ENCODE measurements around the gene CHFR. TPM values are rescaled to one million over a fixed set of nuclear protein-coding genes. Genes with fewer than 3 reads are reported as not detected.

Gene CHFR
- total RNA-seq, 1 donor from 2014 or later = 7.9 TPM

DNA sequence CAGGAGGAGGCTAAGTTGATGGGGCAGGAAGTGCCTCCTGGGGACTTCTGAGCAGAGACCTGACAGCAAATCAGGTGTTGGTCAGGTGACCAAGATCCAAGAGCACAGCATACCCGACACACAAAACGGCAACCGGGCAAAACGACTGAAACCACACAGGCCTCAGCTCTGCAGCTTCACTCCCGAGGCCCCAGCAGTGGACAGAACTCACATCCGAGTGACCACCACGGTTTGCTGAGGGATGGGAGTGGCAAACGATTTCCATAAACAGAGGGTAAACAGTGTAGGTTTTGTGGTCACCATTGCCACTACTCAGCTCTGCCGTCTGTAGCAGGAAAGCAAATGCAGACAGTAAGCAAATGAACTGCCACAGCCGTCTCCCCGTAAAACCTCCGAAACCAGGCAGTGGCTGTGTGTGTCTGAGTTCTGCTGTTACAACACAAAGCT lies 14.4 kb downstream of the CHFR start:
- peaks cover 76 to 85% of the 10 kb centered on the region in 2 donors for H3K36me3 ChIP-seq

DNA sequence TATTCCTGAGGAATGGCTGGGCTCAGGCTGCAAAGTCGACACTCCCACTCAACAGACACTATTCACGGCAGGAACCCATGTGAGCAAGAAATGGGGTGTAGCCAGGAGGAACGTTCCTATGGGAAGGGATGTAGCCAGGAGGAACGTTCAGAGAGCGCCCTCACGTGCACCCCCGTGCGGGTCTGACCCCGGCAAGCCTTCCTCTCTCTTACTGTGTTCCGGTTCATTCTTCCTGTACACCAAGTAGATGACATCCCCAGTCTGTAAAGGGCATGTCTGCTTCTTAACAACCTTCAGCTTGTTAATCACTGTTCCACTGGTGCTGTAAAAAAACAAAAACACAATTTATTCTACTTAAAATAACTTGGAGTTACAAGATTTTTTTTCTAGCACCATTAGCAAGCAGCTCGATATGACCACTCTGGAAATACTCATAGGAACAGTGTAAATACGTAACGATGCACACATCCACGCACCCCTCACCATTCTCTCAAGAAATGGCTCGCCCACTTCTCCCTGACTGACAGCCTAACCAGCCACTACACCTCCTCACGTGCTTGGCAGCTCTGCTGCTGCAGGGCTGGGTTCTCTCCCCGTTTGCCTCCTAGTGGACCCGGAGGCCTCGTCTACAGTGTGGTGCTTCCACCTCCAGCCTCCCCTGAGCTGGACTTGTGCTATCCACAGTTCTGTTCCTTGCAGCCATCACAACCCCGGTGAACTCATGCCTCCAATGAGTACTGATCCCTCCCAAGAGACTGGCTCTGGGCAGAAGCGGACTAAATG lies 15.1 kb downstream of the CHFR start:
- no peaks in the 10 kb centered on the region for H3K27me3 ChIP-seq
- H3K9me3 ChIP-seq = no peaks in the 10 kb centered on the region
- peaks cover 76 to 87% of the 10 kb centered on the region in 2 donors for H3K36me3 ChIP-seq
- TF ChIP-seq, protein P1, sequence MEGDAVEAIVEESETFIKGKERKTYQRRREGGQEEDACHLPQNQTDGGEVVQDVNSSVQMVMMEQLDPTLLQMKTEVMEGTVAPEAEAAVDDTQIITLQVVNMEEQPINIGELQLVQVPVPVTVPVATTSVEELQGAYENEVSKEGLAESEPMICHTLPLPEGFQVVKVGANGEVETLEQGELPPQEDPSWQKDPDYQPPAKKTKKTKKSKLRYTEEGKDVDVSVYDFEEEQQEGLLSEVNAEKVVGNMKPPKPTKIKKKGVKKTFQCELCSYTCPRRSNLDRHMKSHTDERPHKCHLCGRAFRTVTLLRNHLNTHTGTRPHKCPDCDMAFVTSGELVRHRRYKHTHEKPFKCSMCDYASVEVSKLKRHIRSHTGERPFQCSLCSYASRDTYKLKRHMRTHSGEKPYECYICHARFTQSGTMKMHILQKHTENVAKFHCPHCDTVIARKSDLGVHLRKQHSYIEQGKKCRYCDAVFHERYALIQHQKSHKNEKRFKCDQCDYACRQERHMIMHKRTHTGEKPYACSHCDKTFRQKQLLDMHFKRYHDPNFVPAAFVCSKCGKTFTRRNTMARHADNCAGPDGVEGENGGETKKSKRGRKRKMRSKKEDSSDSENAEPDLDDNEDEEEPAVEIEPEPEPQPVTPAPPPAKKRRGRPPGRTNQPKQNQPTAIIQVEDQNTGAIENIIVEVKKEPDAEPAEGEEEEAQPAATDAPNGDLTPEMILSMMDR (IDR thresholded peaks at IDR 0.05) = no peak
- intact Hi-C loops (cut with DNase I) = no loop called here
- H3K4me3 ChIP-seq = no peak overlapping the region
- no peaks in the 10 kb centered on the region for H3K4me1 ChIP-seq
- DNase-seq (ENCODE audit: low spot score in 2 of 2) = no peak
- no peak overlapping the region for H3K27ac ChIP-seq

More for the DNA sequence above, 14.4 kb downstream of the CHFR start:
- Histone ChIP-seq H3K4me3 (no peak overlapping the region), H3K4me1 (no peaks in the 10 kb centered on the region), H3K27ac (no peak overlapping the region), H3K27me3 (no peaks in the 10 kb centered on the region), H3K9me3 (no peaks in the 10 kb centered on the region)
- TF ChIP-seq, protein P1 (IDR thresholded peaks at IDR 0.05) = no peak
- intact Hi-C loops (cut with DNase I) = no loop called here
- DNase-seq (ENCODE audit: low spot score in 2 of 2) = no peak

DNA sequence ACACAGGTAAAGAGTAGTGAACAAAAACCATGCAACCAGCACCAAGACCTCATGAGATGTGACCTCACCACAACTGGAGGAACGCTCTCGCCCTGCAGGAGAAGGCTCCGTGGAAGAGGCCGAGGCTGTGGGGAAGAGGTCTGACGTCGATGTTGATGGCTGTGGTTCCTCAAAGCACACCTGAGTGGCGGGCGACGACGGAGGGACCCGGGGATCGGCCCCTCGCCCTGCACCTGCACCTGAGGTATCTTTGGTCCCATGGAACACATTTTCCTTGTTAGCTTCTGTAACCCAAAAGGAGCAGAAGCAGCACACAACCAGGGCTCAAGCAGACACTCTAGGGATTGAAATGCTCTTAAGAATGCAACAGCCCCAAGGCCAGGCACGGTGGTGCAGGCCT lies 17.9 kb downstream of the CHFR start:
- DNase-seq (ENCODE audit: low spot score in 2 of 2) = no peak
- Histone ChIP-seq H3K36me3 (peaks cover 78 to 81% of the 10 kb centered on the region in 2 donors), H3K4me3 (no peak overlapping the region), H3K27me3 (no peaks in the 10 kb centered on the region), H3K27ac (no peak overlapping the region), H3K4me1 (no peaks in the 10 kb centered on the region), H3K9me3 (no peaks in the 10 kb centered on the region)
- intact Hi-C loops (cut with DNase I) = no loop called here
- TF ChIP-seq, protein P1 (IDR thresholded peaks at IDR 0.05) = no peak

GRCh38 chr12:132866251-132866828 lies 21.1 kb downstream of the CHFR start:
- TF ChIP-seq, protein P1 (IDR thresholded peaks at IDR 0.05) = no peak
- no peaks in the 10 kb centered on the region for H3K27me3 ChIP-seq
- H3K27ac ChIP-seq = peak overlapping the region in 1 of 2 donors; percentile 34
- no peak for DNase-seq (ENCODE audit: low spot score in 2 of 2)
- H3K4me3 ChIP-seq = no peak overlapping the region
- intact Hi-C loops (cut with DNase I) = no loop called here
- peaks cover 76 to 79% of the 10 kb centered on the region in 2 donors for H3K36me3 ChIP-seq
- no peaks in the 10 kb centered on the region for H3K4me1 ChIP-seq
- no peaks in the 10 kb centered on the region for H3K9me3 ChIP-seq

DNA sequence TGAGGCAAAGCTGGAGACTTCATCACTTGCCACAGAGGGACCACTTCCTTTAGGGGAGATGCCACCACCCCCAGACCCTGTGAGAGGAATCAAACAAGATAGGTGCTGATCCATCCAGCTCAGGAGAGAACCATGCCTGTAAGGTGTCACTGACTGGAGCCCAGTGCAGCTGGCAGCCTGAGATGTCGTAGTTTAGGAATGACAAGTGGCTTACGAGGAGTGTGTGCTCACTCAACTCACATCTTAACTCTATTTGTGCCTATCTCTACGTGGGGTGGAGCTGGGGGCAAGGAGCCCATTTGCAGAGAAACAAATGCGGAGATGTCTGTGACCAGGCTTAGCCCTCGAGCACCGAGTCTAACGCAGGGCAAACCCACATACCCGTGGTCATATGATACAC lies 25.8 kb downstream of the CHFR start:
- Histone ChIP-seq H3K27me3 (no peaks in the 10 kb centered on the region), H3K9me3 (no peaks in the 10 kb centered on the region), H3K36me3 (peaks cover 77 to 83% of the 10 kb centered on the region in 2 donors), H3K27ac (no peak overlapping the region), H3K4me3 (no peak overlapping the region), H3K4me1 (no peaks in the 10 kb centered on the region)
- DNase-seq (ENCODE audit: low spot score in 2 of 2) = no peak
- TF ChIP-seq, protein P1 (IDR thresholded peaks at IDR 0.05) = no peak
- intact Hi-C loops (cut with DNase I) = no loop called here

Data from ascending aorta (tissue), 2 donors.